Cardiac muscle cell (in vitro differentiated cells and primary cell): ENCODE measurements around the gene BLVRA. TPM values are rescaled to one million over a fixed set of nuclear protein-coding genes. Genes with fewer than 3 reads are reported as not detected.

Experiments used
- DNase-seq, 2 donors: peaks; one replicate each; pipeline versions ENCODE4 v3.0.0 to v3.0.0-alpha.2; 2010 to 2017; ENCODE audit warnings: low read depth in 1 of 2, low spot score in 1 of 2
- H3K27ac ChIP-seq: fragments of 200-600 bp; sonication (generic); 2 replicates; pipeline ENCODE4 v1.5.1; 2016
- H3K27me3 ChIP-seq: fragments of 200-600 bp; sonication (generic); 2 replicates; pipeline ENCODE4 v1.6.0; 2016; ENCODE audit warnings: control low read depth
- H3K36me3 ChIP-seq: fragments of 200-600 bp; sonication (generic); 2 replicates; pipeline ENCODE4 v1.5.1; 2016; ENCODE audit warnings: control low read depth
- H3K4me1 ChIP-seq: fragments of 200-600 bp; sonication (generic); 2 replicates; pipeline ENCODE4 v1.8.1; 2017; ENCODE audit warnings: low read depth, mild to moderate bottlenecking, mixed run types
- H3K4me3 ChIP-seq: fragments of 200-600 bp; sonication (generic); 2 replicates; pipeline ENCODE4 v1.5.1; 2016; ENCODE audit warnings: mild to moderate bottlenecking
- H3K9me3 ChIP-seq: fragments of 200-600 bp; sonication (generic); 2 replicates; pipeline ENCODE4 v1.5.1; 2017; ENCODE audit warnings: low read depth, mild to moderate bottlenecking, control low read depth
- polyA plus RNA-seq: library from polyadenylated mRNA; unstranded; fragments of >200 nt; fragmentation: Nextera tagmentation; extraction: Ambion mirVana; gene quantifications from 2 replicates; pipeline ENCODE4 v1.2.1, GENCODE V29; 2016
- total RNA-seq: library from RNA; depleted of rRNA; stranded (reverse); fragments of >200 nt; gene quantifications from 2 replicates; pipeline ENCODE4 v1.2.3, GENCODE V29; 2016
- TF ChIP-seq, protein P1 (sequence below): IDR thresholded peaks from 2 replicates; pipeline ENCODE4 v1.5.1; 2012; ENCODE audit warnings: low read depth, mild to moderate bottlenecking, low read length

The BLVRA gene
- total and polyA plus RNA-seq, 2 experiments from 2014 or later = 34.0 to 84.4 TPM

DNA sequence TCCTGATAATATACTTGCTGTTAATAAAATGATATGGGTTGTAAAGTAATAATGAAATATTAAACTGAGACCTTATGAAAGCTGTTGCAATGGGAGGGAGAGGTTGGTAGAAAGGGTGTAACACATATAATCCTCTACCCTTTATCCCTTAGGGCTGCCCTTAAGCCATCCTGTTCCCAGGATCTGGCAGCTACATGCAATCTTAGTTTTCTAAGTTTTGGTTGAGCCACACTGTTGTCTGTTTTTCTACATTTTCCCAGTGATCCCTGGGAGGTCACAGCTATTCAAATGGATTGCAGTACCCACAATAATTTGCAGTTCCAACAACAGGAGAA lies 35.5 kb upstream of the BLVRA start:
- TF ChIP-seq, protein P1, sequence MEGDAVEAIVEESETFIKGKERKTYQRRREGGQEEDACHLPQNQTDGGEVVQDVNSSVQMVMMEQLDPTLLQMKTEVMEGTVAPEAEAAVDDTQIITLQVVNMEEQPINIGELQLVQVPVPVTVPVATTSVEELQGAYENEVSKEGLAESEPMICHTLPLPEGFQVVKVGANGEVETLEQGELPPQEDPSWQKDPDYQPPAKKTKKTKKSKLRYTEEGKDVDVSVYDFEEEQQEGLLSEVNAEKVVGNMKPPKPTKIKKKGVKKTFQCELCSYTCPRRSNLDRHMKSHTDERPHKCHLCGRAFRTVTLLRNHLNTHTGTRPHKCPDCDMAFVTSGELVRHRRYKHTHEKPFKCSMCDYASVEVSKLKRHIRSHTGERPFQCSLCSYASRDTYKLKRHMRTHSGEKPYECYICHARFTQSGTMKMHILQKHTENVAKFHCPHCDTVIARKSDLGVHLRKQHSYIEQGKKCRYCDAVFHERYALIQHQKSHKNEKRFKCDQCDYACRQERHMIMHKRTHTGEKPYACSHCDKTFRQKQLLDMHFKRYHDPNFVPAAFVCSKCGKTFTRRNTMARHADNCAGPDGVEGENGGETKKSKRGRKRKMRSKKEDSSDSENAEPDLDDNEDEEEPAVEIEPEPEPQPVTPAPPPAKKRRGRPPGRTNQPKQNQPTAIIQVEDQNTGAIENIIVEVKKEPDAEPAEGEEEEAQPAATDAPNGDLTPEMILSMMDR = no peak
- DNase-seq = no peak

DNA sequence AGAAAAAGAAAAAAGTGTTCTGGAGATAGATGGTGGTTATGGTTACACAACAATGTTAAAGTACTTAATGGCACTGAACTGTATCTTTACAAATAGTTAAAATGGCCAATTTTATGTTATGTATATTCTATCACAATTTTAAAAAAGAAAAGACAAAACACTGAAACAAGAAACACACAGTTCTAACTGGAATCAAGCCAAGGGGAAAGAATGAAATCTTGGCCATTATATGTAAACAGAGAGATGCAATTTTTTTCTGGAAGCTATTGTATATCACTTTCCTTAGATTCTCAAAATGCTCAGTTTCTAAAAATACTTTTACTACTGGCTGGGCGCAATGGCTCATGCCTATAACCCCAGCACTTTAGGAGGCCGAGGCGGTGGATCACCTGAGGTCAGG lies 33.2 kb upstream of the BLVRA start:
- TF ChIP-seq, protein P1 = no peak
- Histone ChIP-seq H3K9me3 (no peaks in the 10 kb centered on the region), H3K4me1 (peaks cover 14% of the 10 kb centered on the region), H3K27me3 (no peaks in the 10 kb centered on the region), H3K27ac (no peak overlapping the region), H3K4me3 (no peak overlapping the region), H3K36me3 (no peaks in the 10 kb centered on the region)
- DNase-seq = no peak

More for the DNA sequence above, 35.5 kb upstream of the BLVRA start:
- Histone ChIP-seq H3K9me3 (no peaks in the 10 kb centered on the region), H3K4me1 (peaks cover 8% of the 10 kb centered on the region), H3K36me3 (no peaks in the 10 kb centered on the region), H3K4me3 (no peak overlapping the region), H3K27me3 (no peaks in the 10 kb centered on the region), H3K27ac (no peak overlapping the region)

DNA sequence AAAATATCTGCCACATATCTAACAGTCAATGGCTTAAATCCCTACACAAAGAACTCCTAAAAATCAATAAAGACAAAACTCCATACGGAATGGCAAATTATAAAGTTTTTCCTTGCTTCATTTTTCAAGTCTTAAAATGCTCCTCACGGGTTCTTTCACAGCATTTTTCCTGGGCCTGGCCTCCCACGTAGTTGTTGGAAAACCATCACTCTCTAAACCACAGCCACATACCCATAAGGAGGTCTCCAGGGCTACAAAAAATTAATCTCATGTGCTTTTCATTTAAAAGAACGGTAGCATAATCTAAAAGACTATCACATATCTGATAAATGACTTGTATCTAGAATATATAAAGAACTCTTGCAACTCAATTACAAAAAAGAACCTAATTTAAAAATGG lies 32.0 kb upstream of the BLVRA start:
- no peaks in the 10 kb centered on the region for H3K9me3 ChIP-seq
- H3K4me3 ChIP-seq = no peak overlapping the region
- peaks cover 14% of the 10 kb centered on the region for H3K4me1 ChIP-seq
- no peak overlapping the region for H3K27ac ChIP-seq
- peak in 1 of 2 donors; percentile 26 for DNase-seq
- H3K36me3 ChIP-seq = no peaks in the 10 kb centered on the region
- TF ChIP-seq, protein P1 = no peak
- H3K27me3 ChIP-seq = no peaks in the 10 kb centered on the region

DNA sequence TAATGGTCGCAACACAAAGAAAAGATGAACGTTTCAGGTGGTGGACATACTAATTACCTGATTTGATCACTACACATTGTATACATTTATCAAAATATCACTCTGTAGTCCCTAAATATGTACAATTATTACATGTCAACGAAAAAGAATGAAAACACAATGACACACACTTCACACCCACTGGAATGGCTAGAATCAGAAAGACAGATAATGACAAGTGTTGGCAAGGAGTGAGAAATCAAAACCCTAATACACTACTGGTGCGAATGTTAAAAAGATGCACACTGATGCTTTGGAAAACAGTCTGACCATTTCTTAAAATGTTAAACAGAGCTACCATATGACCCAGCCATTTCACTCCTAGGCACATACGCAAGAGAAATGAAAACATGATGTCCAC lies 31.5 kb upstream of the BLVRA start:
- no peak overlapping the region for H3K4me3 ChIP-seq
- no peak overlapping the region for H3K27ac ChIP-seq
- no peaks in the 10 kb centered on the region for H3K9me3 ChIP-seq
- peaks cover 14% of the 10 kb centered on the region for H3K4me1 ChIP-seq
- TF ChIP-seq, protein P1 = no peak
- H3K36me3 ChIP-seq = no peaks in the 10 kb centered on the region
- no peak for DNase-seq
- H3K27me3 ChIP-seq = no peaks in the 10 kb centered on the region

DNA sequence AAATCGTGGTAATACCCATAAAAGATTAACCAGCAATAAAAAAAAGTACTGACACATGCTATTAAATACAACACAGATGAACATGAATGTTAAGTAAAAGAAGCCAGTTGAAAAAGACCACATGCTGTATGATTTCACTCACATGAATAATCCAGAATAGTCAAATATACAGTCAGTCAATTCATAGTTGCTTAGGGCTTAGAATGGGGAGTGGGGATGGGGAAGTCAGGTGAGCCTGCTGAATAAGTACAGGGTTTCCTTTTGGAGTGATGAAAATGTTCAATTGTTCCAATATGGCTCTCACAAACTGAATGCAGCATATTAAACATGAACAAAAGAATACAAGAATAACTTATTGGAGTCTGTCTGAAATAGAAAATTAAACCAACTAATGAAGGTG lies 31.0 kb upstream of the BLVRA start:
- Histone ChIP-seq H3K9me3 (no peaks in the 10 kb centered on the region), H3K27me3 (no peaks in the 10 kb centered on the region), H3K4me1 (peaks cover 14% of the 10 kb centered on the region), H3K36me3 (no peaks in the 10 kb centered on the region), H3K4me3 (no peak overlapping the region), H3K27ac (no peak overlapping the region)
- no peak for DNase-seq
- TF ChIP-seq, protein P1 = no peak
